Measurements from ENCODE around the gene AMMECR1.

AMMECR1 gene

DNA sequence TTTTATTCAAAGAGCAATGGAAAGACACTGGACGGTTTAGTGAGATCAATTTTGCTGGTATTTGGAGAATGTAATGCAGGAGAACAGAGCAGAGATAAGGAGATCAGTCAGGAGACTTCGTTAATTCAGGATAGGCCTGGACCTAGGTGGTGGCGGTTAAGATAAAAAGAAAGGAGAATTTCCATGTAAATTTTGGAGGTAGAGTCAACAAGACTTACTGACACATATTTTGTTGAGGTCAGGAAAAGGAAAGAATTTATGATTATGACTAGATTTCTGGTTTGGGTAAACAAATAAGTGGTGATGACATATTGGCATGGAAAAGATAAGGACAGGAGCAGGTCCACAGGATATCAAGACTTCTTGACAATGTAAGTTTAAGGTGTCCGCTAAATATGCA, 8.8 kb upstream of the AMMECR1 start:
- no peaks in the 10 kb centered on the region for H3K9me3 ChIP-seq (ENCODE audit: low read length)
- H3K27me3 ChIP-seq (ENCODE audit: control insufficient read depth in 1 of 2, insufficient read depth in 2 of 2, low read length in 2 of 2) = no peaks in the 10 kb centered on the region
- no peaks in the 10 kb centered on the region for H3K4me1 ChIP-seq (ENCODE audit: insufficient read depth, low read length)
- H3K36me3 ChIP-seq (ENCODE audit: insufficient read depth, low read length) = no peaks in the 10 kb centered on the region
- H3K9ac ChIP-seq (ENCODE audit: low read length) = no peak overlapping the region
- no peak overlapping the region for H3K27ac ChIP-seq (ENCODE audit: low read depth, low read length)
- no peak overlapping the region for H3K4me3 ChIP-seq (ENCODE audit: low read depth in 1 of 2, low read length in 2 of 2)

DNA sequence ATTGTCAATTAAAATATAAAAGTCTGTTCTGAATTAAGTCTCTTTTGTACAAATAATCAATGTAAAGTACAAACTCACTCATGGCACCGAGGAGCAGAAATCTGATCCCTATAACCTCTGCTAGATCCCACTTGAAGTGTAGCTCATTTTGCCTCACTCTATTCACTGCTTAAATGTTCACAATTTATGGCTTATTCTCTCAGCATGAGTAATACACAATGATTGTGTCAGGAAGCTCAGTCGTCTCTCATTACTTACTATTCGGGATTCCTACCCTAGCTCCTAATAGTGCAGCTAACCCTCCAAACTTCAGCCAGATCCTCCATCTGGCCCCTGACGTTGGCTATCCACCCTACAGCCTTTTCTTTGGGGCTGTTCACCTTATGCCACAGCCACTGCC, 4.7 kb upstream of the AMMECR1 start:
- Histone ChIP-seq H3K4me1 (ENCODE audit: insufficient read depth, low read length) (no peaks in the 10 kb centered on the region), H3K9ac (ENCODE audit: low read length) (no peak overlapping the region), H3K27ac (ENCODE audit: low read depth, low read length) (no peak overlapping the region), H3K27me3 (ENCODE audit: control insufficient read depth in 1 of 2, insufficient read depth in 2 of 2, low read length in 2 of 2) (no peaks in the 10 kb centered on the region), H3K36me3 (ENCODE audit: insufficient read depth, low read length) (no peaks in the 10 kb centered on the region), H3K4me3 (ENCODE audit: low read depth in 1 of 2, low read length in 2 of 2) (no peak overlapping the region), H3K9me3 (ENCODE audit: low read length) (no peaks in the 10 kb centered on the region)

DNA sequence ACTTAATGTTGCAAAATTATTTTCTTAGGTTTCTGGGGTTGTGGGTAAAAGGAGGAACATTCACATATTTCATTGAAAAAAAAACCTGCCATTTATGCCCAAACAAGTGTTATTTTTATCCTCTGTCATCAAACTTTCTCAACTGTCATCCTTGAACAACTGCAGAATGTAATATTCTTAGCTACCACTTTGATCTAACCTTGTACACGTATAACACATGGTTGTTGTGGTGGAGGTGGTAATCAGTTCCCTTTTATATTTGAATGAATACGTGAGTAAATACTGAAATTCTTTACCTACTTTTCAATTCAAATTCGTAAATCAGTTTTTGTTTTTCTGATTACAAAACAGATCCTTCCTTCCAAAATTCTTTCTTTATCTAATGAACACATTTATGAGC, 3.8 kb upstream of the AMMECR1 start:
- H3K4me1 ChIP-seq (ENCODE audit: insufficient read depth, low read length) = no peaks in the 10 kb centered on the region
- no peak overlapping the region for H3K4me3 ChIP-seq (ENCODE audit: low read depth in 1 of 2, low read length in 2 of 2)
- H3K36me3 ChIP-seq (ENCODE audit: insufficient read depth, low read length) = no peaks in the 10 kb centered on the region
- H3K27ac ChIP-seq (ENCODE audit: low read depth, low read length) = no peak overlapping the region
- no peak overlapping the region for H3K9ac ChIP-seq (ENCODE audit: low read length)
- no peaks in the 10 kb centered on the region for H3K27me3 ChIP-seq (ENCODE audit: control insufficient read depth in 1 of 2, insufficient read depth in 2 of 2, low read length in 2 of 2)
- H3K9me3 ChIP-seq (ENCODE audit: low read length) = no peaks in the 10 kb centered on the region

GRCh38 chrX:110321081-110321480, 3.2 kb upstream of the AMMECR1 start:
- H3K4me1 ChIP-seq (ENCODE audit: insufficient read depth, low read length) = no peaks in the 10 kb centered on the region
- H3K27ac ChIP-seq (ENCODE audit: low read depth, low read length) = no peak overlapping the region
- H3K27me3 ChIP-seq (ENCODE audit: control insufficient read depth in 1 of 2, insufficient read depth in 2 of 2, low read length in 2 of 2) = no peaks in the 10 kb centered on the region
- H3K36me3 ChIP-seq (ENCODE audit: insufficient read depth, low read length) = no peaks in the 10 kb centered on the region
- no peaks in the 10 kb centered on the region for H3K9me3 ChIP-seq (ENCODE audit: low read length)
- no peak overlapping the region for H3K4me3 ChIP-seq (ENCODE audit: low read depth in 1 of 2, low read length in 2 of 2)
- H3K9ac ChIP-seq (ENCODE audit: low read length) = no peak overlapping the region

- no peak overlapping the region for H3K4me3 ChIP-seq (ENCODE audit: low read depth in 1 of 2, low read length in 2 of 2)
- H3K27me3 ChIP-seq (ENCODE audit: control insufficient read depth in 1 of 2, insufficient read depth in 2 of 2, low read length in 2 of 2) = no peaks in the 10 kb centered on the region
- no peaks in the 10 kb centered on the region for H3K4me1 ChIP-seq (ENCODE audit: insufficient read depth, low read length)
- no peak overlapping the region for H3K27ac ChIP-seq (ENCODE audit: low read depth, low read length)
- no peaks in the 10 kb centered on the region for H3K9me3 ChIP-seq (ENCODE audit: low read length)
- H3K9ac ChIP-seq (ENCODE audit: low read length) = no peak overlapping the region
- no peaks in the 10 kb centered on the region for H3K36me3 ChIP-seq (ENCODE audit: insufficient read depth, low read length)
Measured at GRCh38 chrX:110320381-110320987, 2.6 kb upstream of the AMMECR1 start.

- Histone ChIP-seq H3K36me3 (ENCODE audit: insufficient read depth, low read length) (no peaks in the 10 kb centered on the region), H3K9ac (ENCODE audit: low read length) (no peak overlapping the region), H3K27ac (ENCODE audit: low read depth, low read length) (no peak overlapping the region)
Measured at GRCh38 chrX:110318664-110318968, 731 bp upstream of the AMMECR1 start.

DNA sequence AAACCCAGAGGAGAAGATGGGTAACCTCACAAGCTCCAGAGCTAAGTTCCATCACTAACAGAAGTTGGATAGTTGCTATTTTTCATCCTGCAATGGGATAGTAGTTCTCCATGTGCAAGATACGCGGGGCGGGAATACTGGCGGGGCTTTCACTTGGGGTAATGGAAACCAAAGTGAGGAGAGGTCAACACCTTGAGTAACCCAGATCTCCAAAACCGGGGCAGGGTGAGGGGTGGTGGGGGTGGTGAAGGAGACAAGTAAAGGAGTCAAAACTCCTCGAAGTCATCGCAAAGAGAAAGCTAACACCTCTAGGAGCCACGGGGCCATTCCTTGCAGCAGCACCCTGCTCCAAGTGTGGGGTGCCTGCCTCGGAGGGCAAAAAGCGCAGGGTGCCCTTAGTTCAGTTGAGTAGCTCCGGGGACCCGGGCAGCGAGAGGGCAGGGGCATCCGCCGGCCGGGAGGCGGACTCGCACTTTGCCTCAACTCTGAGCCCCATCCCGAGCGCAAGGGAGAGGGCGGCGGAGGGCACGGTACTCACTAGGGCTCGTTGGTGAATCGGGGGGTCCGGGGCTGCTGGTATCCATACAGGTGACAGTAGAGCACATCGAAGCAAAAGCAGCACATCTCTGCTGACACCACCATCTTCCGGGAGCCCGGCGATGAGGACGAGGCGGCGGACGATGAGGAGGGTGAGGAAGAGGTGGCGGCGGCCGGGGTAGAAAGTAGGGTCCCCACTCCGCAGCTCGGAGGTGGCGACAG, 645 bp downstream of the AMMECR1 start:
- no peak overlapping the region for H3K9ac ChIP-seq (ENCODE audit: low read length)
- H3K36me3 ChIP-seq (ENCODE audit: insufficient read depth, low read length) = no peaks in the 10 kb centered on the region
- H3K27me3 ChIP-seq (ENCODE audit: control insufficient read depth in 1 of 2, insufficient read depth in 2 of 2, low read length in 2 of 2) = no peaks in the 10 kb centered on the region
- H3K4me3 ChIP-seq (ENCODE audit: low read depth in 1 of 2, low read length in 2 of 2) = peak overlapping the region; percentile 50 to 64
- no peaks in the 10 kb centered on the region for H3K9me3 ChIP-seq (ENCODE audit: low read length)
- no peaks in the 10 kb centered on the region for H3K4me1 ChIP-seq (ENCODE audit: insufficient read depth, low read length)
- no peak overlapping the region for H3K27ac ChIP-seq (ENCODE audit: low read depth, low read length)

More at GRCh38 chrX:110318664-110318968, 731 bp upstream of the AMMECR1 start:
- peak overlapping the region; percentile 47 to 61 for H3K4me3 ChIP-seq (ENCODE audit: low read depth in 1 of 2, low read length in 2 of 2)
- H3K4me1 ChIP-seq (ENCODE audit: insufficient read depth, low read length) = no peaks in the 10 kb centered on the region
- no peaks in the 10 kb centered on the region for H3K9me3 ChIP-seq (ENCODE audit: low read length)
- no peaks in the 10 kb centered on the region for H3K27me3 ChIP-seq (ENCODE audit: control insufficient read depth in 1 of 2, insufficient read depth in 2 of 2, low read length in 2 of 2)

- peak overlapping the region; percentile 50 to 64 for H3K4me3 ChIP-seq (ENCODE audit: low read depth in 1 of 2, low read length in 2 of 2)
- H3K9me3 ChIP-seq (ENCODE audit: low read length) = no peaks in the 10 kb centered on the region
- no peak overlapping the region for H3K9ac ChIP-seq (ENCODE audit: low read length)
- no peak overlapping the region for H3K27ac ChIP-seq (ENCODE audit: low read depth, low read length)
- H3K4me1 ChIP-seq (ENCODE audit: insufficient read depth, low read length) = no peaks in the 10 kb centered on the region
- no peaks in the 10 kb centered on the region for H3K27me3 ChIP-seq (ENCODE audit: control insufficient read depth in 1 of 2, insufficient read depth in 2 of 2, low read length in 2 of 2)
- H3K36me3 ChIP-seq (ENCODE audit: insufficient read depth, low read length) = no peaks in the 10 kb centered on the region
Measured at GRCh38 chrX:110316351-110317060, 1.4 kb downstream of the AMMECR1 start.

GRCh38 chrX:110315551-110315950, 2.3 kb downstream of the AMMECR1 start:
- H3K4me3 ChIP-seq (ENCODE audit: low read depth in 1 of 2, low read length in 2 of 2) = no peak overlapping the region
- H3K27ac ChIP-seq (ENCODE audit: low read depth, low read length) = no peak overlapping the region
- no peaks in the 10 kb centered on the region for H3K9me3 ChIP-seq (ENCODE audit: low read length)
- no peaks in the 10 kb centered on the region for H3K27me3 ChIP-seq (ENCODE audit: control insufficient read depth in 1 of 2, insufficient read depth in 2 of 2, low read length in 2 of 2)
- H3K4me1 ChIP-seq (ENCODE audit: insufficient read depth, low read length) = no peaks in the 10 kb centered on the region
- no peaks in the 10 kb centered on the region for H3K36me3 ChIP-seq (ENCODE audit: insufficient read depth, low read length)
- H3K9ac ChIP-seq (ENCODE audit: low read length) = no peak overlapping the region

GRCh38 chrX:110311437-110312230, 6.3 kb downstream of the AMMECR1 start:
- no peak overlapping the region for H3K4me3 ChIP-seq (ENCODE audit: low read depth in 1 of 2, low read length in 2 of 2)
- H3K36me3 ChIP-seq (ENCODE audit: insufficient read depth, low read length) = no peaks in the 10 kb centered on the region
- H3K27me3 ChIP-seq (ENCODE audit: control insufficient read depth in 1 of 2, insufficient read depth in 2 of 2, low read length in 2 of 2) = no peaks in the 10 kb centered on the region
- H3K4me1 ChIP-seq (ENCODE audit: insufficient read depth, low read length) = no peaks in the 10 kb centered on the region
- H3K9ac ChIP-seq (ENCODE audit: low read length) = no peak overlapping the region
- no peaks in the 10 kb centered on the region for H3K9me3 ChIP-seq (ENCODE audit: low read length)
- H3K27ac ChIP-seq (ENCODE audit: low read depth, low read length) = no peak overlapping the region

GRCh38 chrX:110310896-110311295, 7.0 kb downstream of the AMMECR1 start:
- Histone ChIP-seq H3K9ac (ENCODE audit: low read length) (no peak overlapping the region), H3K27me3 (ENCODE audit: control insufficient read depth in 1 of 2, insufficient read depth in 2 of 2, low read length in 2 of 2) (no peaks in the 10 kb centered on the region), H3K27ac (ENCODE audit: low read depth, low read length) (no peak overlapping the region), H3K4me1 (ENCODE audit: insufficient read depth, low read length) (no peaks in the 10 kb centered on the region), H3K4me3 (ENCODE audit: low read depth in 1 of 2, low read length in 2 of 2) (no peak overlapping the region), H3K36me3 (ENCODE audit: insufficient read depth, low read length) (no peaks in the 10 kb centered on the region), H3K9me3 (ENCODE audit: low read length) (no peaks in the 10 kb centered on the region)

All from muscle layer of colon (tissue), 2 donors.